NOMO-1 treated with DMSO at 0.1 percent for 48 hours (cell line): ENCODE data around the gene RBSN.

Experiments
- DNase-seq: peaks from one replicate; lab custom pipeline; 2025; ENCODE audit not compliant: unreplicated experiment; lab: John Stamatoyannopoulos, UW

Gene RBSN

DNA sequence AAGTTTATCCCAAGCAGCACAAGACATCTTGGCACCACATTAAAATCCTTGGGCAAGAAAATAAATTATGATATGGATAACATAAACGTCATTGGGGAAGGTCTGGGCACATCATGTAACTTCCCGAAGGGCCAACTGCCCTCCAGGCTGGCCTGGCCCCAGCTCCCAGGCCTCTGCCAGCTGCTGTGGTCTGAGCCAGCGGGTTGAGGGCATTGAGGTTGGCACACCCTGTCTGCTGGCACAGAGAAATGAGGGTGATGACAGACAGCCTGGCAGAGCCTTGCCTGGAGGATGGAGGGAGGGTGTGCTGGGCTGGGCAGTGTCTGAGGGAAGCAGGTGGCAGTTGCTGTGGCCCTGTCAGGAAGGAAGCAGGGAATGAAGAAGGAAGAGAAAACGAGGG lies 3.3 kb upstream of the RBSN start:
- DNase-seq = no peak

DNA sequence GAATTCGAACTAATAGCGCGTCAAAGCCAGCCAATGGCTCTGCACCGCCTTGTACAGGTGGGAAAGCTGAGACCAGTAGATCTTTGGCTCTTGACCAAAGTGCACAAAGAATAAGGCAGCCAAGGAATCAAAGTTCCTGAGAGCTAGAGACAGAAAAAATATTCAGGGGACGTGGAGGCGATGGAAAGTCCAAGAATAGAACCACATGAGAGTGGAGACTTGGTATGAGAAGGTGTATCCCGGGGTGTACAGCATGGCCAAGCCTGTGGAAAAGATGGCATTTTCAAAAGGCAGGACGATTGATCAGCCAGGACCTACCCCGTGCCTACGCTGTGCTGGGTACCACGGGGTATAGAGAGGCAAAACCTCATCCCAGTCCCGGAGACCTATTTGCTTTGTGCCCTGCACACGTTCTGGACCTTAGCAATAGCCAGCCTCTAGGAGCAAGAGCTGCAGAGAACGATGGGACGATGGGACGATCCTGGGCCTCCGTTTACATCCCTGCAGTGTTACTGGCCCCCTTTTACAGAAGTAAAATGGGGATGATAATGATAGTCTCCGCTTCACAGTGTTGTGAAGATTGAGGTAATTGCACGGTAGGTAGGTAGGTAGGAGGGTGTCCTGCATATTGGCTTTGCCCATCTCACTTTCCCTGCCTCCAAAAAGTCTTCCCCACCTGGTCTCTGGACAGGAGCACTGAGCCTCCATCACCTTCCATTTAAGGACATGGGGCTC lies 583 bp upstream of the RBSN start:
- no peak for DNase-seq

DNA sequence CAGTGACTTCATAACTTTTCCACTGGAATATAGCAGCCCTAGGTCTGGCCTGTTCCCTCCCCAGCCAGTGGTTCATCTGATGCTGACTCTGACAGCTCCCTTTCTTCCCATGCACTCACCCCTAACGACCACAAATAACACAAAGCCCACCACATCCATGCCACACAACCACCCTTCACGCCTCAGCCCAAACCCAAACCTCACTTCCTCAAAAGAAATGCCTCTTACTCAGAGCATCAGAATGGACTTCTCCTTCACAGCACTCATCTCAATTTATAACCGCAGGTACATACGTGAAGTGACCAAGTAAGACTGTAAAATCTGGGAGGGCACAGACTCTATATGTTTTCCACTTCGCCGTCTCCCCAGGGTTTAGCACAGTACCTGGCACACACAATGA lies 1.1 kb downstream of the RBSN start:
- DNase-seq = peak; percentile 57

DNA sequence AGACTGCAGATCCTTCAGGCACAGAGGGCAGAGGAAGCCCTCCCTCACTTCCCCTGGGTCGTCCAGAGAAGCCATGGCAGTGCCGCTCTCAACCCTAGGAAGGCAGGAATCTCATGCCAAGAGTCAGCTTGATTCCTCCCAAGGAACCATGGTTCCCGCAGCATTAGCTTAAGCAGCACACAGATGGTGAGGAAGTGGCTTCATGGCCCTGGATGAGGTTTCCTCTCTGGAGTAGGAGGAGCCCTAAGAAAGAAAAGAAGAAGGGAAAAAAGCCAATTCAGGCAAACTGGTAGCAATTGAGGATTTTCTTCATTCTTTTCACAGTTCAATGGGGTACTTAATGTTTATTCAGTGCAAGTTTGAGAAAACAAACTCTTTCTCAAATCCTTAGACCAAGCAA lies 2.9 kb downstream of the RBSN start:
- DNase-seq = no peak

DNA sequence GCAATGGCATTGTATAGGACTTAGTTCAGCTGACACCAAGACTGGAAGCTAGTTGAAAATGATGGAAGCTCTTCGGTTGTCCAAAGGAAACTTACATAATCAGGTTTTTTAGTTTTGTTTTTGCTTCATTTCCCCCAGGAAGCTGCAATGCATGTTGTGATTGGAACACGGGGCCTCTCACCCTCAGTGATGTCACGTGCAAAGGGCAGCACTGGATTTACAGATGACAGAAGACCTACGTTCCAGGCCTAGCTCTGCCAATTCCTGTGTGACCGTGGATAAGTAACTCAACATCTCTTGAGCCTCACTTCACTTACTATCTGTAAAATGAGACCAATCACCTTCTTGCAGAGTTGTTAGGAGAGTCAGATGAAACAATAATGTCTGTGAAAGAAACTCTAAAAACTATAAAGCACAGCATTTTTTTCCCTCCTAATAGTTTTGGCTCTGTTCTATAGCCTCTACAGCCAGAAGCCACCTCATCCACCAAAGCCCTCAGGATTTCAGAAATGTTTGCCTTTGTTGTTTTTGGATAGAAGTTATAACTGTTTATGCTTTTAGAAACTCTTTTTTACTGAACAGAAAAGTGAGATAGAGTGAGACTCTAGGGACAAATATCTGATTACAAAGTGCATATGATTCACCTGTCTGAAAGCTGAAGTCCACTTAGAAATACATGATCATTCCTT lies 4.6 kb downstream of the RBSN start:
- DNase-seq = no peak

DNA sequence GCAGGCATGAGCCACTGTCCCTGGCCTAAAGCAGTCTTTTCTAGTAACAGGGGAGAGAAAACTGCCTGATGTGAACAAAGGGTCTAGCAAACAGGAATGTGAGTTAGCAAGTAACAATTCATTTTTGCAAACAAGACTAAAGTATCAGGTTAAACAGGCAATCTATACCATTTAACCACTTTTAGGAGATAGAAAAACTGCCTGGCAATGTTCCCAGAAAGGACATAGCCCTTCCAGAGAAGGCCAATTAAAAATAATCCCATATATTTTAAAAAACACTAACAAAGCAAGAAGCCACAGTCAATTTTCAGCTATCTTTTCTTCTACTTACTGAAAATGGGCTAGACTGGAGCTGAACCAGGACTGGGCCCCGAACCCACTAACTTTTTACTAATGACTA lies 6.3 kb downstream of the RBSN start:
- DNase-seq = no peak

DNA sequence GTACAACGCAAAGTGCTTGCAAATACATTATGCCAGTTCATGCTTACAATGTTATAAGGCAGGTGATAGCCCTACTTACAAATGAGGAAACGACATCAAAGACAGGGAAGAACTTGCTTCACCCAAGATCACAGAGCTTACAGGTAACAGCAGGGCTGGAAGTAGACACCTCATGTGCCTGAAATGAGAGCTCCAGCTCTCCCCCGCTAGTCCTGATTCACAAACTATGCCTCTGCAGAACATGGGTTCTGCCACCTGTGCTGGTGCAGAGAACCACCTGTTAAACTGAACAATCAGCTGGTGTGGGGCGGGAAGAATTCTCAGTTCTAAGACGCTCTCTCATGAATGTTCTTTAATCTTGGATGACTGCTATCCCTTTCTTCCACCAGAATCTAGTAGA lies 7.4 kb downstream of the RBSN start:
- no peak for DNase-seq

DNA sequence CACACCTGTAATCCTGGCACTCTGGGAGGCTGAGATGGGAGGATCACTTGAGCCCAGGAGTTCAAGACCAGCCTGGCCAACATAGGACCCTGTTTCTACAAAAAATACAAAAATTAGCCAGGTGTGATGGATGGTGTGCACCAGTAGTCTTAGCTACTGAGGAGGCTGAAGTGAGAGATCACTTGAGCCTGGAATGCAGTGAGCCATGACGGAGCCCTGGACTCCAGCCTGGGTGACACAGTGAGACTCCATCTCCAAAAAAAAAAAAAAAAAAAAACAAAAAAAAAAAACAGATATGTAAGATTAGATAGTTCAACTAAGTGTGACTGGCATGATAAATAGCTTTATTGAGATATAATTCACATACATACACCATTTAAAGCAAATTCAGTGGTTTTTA lies 9.7 kb downstream of the RBSN start:
- no peak for DNase-seq

DNA sequence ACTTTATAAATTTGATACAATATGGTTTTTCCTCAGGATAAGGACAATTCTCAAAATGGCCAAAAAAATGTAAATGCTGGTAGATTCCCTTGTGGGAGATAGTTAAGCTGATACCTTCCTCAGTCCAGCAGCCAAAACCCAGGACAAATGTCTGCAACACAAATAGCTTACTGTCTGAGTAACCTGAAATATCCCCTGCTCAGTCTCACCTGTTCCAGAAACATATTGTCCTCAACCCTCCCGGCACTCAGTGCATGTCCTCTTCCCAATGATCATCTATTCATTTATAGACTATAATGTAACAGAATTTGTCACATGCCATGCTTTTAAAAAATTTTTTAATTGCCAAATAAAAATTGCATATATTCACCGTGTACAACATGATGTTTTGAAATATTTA lies 12.2 kb downstream of the RBSN start:
- no peak for DNase-seq

DNA sequence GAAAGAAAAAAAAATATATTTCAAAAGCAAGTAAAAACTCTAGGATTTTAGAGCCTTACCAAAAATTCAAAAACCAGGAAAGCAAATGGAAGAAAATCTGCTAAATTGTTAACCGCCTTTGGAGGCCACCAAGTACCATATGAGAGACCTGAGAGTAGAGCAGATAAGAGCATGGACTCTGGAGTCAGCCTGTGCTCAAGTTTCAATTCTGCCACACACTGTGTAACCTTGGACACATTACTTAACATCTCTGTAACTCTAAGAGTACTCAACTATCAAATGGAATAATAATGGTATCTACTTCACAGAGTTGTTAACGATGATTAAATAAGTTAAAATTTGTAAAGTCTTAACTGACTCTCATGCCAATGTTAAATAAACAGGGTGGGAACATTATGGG lies 12.7 kb downstream of the RBSN start:
- no peak for DNase-seq

DNA sequence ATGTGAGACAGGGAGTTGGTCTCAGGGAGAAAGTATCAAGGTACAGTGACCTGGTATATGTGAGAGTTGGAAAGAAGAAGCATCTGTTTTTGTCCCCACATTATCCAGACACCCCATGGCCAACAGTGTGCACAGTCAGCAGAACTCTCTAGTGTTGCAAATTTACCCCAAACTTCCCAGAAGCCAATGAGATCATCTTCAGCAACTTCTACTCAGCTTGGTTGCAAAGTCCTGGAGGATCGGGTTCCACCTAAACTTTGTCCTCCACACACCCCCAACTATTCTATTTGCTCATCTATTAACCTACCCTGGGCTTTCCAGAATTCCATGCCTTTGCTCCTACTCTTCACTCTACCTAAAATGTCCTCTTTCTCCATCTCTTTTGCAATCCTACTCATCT lies 15.7 kb downstream of the RBSN start:
- DNase-seq = no peak

DNA sequence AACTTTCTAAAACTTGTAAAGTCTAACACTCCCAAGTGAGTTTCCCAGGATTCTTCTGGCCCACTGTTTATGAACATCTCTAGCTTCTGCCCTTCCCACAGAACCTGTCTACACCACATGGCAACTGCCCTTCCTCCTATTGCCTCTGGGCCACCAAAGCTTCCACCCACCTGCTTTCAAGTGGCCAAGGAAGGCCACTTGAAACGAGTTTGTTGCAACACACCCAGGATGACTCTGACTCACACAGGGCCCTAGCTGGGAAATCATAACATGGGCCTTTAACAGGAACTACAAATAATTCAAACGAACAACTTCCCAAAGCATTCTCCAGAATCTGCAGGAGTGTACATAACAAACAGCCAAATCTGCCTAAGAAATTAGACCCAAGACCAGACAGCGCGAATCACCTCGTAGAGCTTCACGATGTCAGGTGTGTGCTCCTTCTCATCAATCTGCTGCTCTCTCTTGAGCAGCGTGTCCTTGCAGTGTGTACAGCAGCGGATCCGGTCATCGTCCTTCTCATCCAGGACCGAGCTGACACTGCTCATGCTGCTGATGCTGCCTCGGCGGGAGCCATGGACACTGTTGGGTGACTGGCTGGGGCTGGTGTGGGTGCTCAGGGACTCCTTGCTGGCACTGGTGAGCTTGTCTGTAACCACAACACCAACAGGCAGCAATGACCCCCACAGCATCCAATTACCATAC lies 16.8 kb downstream of the RBSN start:
- DNase-seq = peak; percentile 53

DNA sequence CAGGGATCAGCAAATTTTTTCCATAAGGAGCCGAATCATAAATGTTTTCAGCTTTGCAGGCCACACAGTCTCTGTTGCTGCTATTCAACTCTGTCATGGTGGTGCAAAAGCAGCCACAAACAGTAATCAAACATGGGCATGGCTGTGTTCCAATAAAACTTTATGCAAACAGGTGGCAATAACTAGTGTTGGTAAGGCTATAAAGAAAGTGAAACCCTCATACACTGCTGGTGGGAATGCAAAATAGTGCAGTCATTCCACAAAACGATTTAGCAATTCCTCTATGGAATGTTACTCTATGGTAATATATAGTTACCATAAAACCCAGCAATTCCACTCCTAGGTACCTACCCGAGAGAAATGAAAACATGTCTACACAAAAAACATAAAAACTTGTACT lies 19.9 kb downstream of the RBSN start:
- no peak for DNase-seq

DNA sequence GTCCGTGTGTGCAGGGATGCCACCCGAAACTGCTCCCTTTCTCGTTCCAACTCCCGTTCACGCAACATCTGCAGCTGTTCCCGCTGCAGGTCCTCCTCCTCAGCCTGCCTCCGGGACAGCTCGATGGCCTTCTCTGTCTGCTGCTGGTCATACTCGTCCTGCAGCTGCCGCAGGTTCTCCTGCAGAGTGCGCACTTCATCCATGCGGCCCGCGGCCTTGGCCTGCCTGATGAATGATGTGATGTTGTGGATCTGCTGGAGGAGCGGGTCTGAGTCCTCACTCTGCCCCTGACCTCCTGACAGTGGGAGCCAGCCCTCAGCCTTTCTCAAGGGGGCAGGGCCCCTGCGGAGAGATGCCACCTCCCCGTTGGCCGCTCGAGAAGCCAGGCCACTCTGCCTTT lies 24.4 kb downstream of the RBSN start:
- no peak for DNase-seq

DNA sequence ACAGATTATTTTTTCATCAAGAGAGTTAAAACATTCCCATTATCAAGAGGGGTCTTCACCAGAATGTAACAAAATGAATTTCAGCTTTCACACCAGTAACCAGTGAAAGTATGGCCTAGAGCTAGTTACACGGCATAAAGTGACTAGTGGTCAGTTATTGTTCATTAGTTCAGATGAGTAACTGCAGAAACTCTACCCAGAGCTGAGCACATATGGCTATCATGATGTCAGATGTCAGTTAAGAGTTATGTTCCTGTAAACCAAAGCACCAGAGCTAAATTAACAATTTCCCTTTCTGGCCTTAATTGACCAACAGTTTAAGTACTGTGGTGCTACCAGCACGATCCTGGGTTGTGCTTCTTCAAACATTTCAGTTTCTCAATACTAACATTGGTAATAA lies 27.2 kb downstream of the RBSN start:
- peak; percentile 75 for DNase-seq

DNA sequence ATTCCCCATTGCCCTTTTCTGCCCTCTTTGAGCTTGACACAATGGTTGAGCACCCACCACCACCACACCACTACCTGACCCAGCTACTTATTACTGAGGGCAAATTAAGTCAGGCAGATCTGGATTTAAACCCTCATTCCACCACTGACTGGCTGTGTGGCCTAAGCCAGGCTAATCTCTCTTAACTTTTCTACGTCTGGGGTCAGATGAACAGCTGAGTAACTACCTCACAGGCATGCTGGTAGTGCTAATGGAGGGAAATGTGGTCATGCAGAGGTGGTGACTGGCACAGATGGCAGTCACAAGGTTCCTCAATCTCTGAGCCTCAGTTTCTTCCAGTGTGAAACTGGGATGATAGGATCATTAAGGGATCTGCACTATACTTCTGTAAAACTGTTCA lies 29.5 kb downstream of the RBSN start:
- DNase-seq = no peak

DNA sequence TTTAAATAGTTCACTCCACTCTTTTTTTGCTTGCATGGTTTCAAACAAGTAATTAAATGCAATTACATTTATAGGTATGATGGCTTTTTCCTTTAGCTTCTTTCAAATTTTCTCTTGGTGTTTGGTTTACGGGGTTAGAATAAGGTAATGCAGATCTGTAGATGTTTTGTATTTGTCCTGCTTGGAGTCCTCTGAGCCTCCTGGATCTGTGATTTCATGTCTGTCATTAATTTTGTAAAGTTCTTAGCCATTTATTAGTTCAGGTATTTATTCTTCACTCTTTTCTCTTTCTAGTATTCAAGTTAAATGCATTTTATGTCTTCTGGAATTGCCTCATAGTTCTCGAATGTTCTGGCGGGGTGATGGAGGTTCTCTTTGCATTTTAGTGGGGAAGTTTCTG lies 32.5 kb downstream of the RBSN start:
- no peak for DNase-seq

DNA sequence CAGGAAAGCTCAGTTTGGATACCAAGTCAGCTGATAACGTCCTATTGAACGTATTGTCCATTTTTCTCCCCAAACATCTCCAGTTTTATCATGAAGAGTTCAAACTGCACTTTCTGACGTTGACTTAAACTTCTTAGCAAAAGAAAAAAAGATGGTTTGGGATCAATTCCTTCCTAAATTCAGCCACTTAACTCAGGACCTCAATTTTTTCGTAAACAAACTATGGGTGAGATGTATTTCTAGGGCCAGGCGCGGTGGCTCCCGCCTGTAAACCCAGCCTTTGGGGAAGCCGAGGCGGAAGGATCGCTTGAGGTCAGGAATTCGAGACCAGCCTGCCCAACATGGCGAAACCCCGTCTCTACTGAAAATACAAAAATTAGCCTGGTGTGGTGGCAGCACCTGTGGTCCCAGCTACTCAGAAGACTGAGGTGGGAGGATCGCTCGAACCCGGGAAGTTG lies 33.4 kb downstream of the RBSN start:
- no peak for DNase-seq

DNA sequence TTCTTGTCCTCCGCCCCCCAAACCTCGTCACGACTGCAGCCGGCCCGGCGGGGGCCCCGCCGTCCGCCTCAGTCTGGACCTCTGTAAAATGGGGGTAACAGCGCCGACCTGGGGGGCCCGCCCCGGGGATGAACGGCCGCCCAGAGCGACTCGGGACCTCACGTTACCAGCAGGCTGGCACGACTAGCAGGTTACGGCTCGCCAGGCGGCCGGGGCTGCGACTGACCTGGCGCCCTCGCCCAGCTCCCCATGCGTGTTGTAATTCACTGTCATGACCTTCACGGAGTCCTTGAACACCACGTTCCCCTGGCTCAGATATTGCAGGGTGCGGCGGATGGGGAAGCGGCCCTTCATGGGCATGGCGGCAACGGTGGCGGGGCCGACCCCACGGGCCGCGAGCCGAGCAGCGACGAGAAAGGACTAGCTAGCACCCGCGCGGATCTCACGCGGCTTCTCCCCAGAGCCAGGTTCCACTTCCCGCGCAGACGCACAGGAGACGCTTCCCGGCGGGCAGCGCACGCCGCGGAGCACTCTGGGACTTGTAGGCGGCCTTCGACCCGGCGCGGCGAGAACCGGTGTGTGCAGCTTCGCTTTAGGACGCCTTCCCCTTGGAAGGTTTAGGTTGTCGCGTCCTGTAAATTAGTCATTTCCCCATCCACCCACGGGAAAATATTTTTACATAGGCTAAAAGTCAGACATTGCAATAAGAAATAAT lies 34.0 kb downstream of the RBSN start, which contains the start of gene MRPS25:
Gene MRPS25 (minus strand): TSS at position 481 of the 715 bp plus-strand sequence. CDS start 121 bp downstream, at position 360.
- DNase-seq = peak; percentile 88

DNA sequence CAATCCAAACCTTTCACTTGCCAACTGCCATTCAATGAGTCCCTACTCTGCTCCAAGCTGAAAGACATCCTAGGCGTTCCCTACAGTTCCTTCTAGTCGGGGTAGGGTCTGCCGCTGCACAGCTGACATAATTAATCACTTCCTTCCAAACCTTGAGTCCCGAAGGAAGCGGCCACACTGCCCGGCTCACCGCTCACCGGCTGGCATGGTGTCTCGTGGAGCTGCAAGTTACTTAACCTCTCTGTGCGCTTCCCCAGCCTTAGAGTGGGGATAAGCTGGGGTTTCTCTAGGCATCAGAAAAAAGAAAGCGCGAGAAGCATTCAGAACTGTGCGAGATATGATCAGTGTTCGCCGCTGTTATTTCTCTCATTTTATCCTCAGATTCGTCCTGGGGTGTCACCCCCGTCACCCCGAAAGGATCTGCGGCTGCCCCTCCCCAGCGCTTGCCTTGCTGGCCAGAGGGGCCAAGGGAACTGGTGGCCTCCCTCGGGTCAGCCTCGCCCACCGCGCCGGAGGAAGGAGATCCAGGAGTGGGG lies 34.6 kb downstream of the RBSN start:
- DNase-seq = no peak

DNA sequence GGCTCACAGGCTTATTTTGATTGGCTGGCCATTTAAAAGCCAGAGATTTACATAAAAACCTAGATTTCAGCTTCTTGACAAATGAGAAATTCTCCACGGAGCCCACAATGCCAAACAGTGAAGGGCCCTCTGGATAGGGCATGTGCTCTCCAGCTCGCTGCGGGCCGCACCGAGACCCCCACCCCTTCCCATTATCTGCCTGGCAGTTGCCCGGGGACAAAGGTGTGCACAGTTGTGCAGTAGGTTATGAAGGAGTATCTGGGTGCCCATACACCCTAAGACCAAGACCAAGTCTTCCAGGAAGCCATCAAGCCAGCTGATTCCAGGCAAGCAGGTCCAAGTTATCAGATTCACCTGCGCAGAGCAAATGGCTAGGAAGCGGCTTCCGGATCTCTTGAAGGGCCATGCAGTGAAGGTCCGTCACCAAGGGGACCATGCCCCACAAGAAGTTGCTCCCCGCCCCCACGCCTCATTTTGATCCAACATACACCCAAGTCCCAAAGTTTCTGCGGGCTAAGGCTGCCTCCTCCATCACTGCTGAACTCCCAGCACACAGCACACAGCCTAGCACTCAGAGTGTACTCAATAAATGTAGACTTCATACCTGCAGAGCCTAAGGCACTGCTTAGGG lies 35.2 kb downstream of the RBSN start:
- DNase-seq = no peak
